ENCODE results near the gene BPI.

The BPI gene

GRCh38 chr20:38343311-38344106 lies 39.6 kb downstream of the BPI start:
- no peak overlapping the region for H3K27ac ChIP-seq (ENCODE audit: low read length)
- H3K9me3 ChIP-seq (ENCODE audit: insufficient read depth, low read length), result no peaks in the 10 kb centered on the region
- H3K4me2 ChIP-seq (ENCODE audit: low read length), result no peak overlapping the region
- no peak overlapping the region for H3K4me3 ChIP-seq (ENCODE audit: low read length)
- H3K79me2 ChIP-seq (ENCODE audit: low read length), result no peaks in the 10 kb centered on the region
- peaks cover 26% of the 10 kb centered on the region for H3K27me3 ChIP-seq (ENCODE audit: low read depth, low read length)
- no peak overlapping the region for H3K9ac ChIP-seq (ENCODE audit: low read length)
- H2AFZ ChIP-seq (ENCODE audit: low read depth, low read length), result no peak overlapping the region
- H3K4me1 ChIP-seq (ENCODE audit: low read length), result no peaks in the 10 kb centered on the region
- H3K36me3 ChIP-seq (replicated peaks; ENCODE audit: low read depth, low read length), result no peaks in the 10 kb centered on the region
- TF ChIP-seq, protein P1, sequence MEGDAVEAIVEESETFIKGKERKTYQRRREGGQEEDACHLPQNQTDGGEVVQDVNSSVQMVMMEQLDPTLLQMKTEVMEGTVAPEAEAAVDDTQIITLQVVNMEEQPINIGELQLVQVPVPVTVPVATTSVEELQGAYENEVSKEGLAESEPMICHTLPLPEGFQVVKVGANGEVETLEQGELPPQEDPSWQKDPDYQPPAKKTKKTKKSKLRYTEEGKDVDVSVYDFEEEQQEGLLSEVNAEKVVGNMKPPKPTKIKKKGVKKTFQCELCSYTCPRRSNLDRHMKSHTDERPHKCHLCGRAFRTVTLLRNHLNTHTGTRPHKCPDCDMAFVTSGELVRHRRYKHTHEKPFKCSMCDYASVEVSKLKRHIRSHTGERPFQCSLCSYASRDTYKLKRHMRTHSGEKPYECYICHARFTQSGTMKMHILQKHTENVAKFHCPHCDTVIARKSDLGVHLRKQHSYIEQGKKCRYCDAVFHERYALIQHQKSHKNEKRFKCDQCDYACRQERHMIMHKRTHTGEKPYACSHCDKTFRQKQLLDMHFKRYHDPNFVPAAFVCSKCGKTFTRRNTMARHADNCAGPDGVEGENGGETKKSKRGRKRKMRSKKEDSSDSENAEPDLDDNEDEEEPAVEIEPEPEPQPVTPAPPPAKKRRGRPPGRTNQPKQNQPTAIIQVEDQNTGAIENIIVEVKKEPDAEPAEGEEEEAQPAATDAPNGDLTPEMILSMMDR (IDR thresholded peaks at IDR 0.05; ENCODE audit: low read depth, low read length), result no peak
- no peak for TF ChIP-seq EZH2phosphoT487 (IDR thresholded peaks at IDR 0.05; ENCODE audit: low read depth)
- H4K20me1 ChIP-seq (ENCODE audit: insufficient read depth, low read length), result no peaks in the 10 kb centered on the region

GRCh38 chr20:38344107-38344701 lies 40.2 kb downstream of the BPI start:
- no peak overlapping the region for H3K27ac ChIP-seq (ENCODE audit: low read length)
- no peak overlapping the region for H3K4me2 ChIP-seq (ENCODE audit: low read length)
- H3K27me3 ChIP-seq (ENCODE audit: low read depth, low read length), result peaks cover 26% of the 10 kb centered on the region
- H3K9me3 ChIP-seq (ENCODE audit: insufficient read depth, low read length), result no peaks in the 10 kb centered on the region
- no peaks in the 10 kb centered on the region for H3K79me2 ChIP-seq (ENCODE audit: low read length)
- no peak overlapping the region for H3K9ac ChIP-seq (ENCODE audit: low read length)
- H2AFZ ChIP-seq (ENCODE audit: low read depth, low read length), result no peak overlapping the region
- TF ChIP-seq, protein P1 (IDR thresholded peaks at IDR 0.05; ENCODE audit: low read depth, low read length), result no peak
- TF ChIP-seq EZH2phosphoT487 (IDR thresholded peaks at IDR 0.05; ENCODE audit: low read depth), result no peak
- no peaks in the 10 kb centered on the region for H3K36me3 ChIP-seq (replicated peaks; ENCODE audit: low read depth, low read length)
- no peaks in the 10 kb centered on the region for H4K20me1 ChIP-seq (ENCODE audit: insufficient read depth, low read length)
- no peak overlapping the region for H3K4me3 ChIP-seq (ENCODE audit: low read length)
- H3K4me1 ChIP-seq (ENCODE audit: low read length), result no peaks in the 10 kb centered on the region

DNA sequence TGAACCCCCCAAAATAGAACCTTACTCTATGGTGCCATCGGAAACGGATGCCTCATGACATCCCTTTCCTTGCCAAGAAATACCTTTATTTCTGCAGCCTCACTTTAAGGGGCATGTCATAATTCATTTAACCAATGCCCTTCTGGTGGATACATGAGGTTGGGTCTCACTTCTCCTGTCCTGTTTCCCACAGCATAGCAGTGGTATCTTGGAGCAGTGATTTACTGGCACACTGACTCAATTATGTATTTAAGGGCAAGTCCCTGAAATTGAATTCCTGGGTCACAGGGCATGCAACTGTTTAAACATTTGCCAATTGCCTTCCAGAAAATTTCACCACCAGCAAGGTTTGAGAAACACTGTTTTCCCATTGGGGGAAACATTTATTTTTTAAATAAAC lies 41.7 kb downstream of the BPI start:
- Histone ChIP-seq H3K79me2 (ENCODE audit: low read length) (no peaks in the 10 kb centered on the region), H3K9me3 (ENCODE audit: insufficient read depth, low read length) (no peaks in the 10 kb centered on the region), H3K4me2 (ENCODE audit: low read length) (no peak overlapping the region), H4K20me1 (ENCODE audit: insufficient read depth, low read length) (no peaks in the 10 kb centered on the region), H3K27me3 (ENCODE audit: low read depth, low read length) (peaks cover 21% of the 10 kb centered on the region), H3K9ac (ENCODE audit: low read length) (no peak overlapping the region), H3K36me3 (replicated peaks; ENCODE audit: low read depth, low read length) (no peaks in the 10 kb centered on the region), H3K4me3 (ENCODE audit: low read length) (no peak overlapping the region), H3K27ac (ENCODE audit: low read length) (no peak overlapping the region), H2AFZ (ENCODE audit: low read depth, low read length) (no peak overlapping the region), H3K4me1 (ENCODE audit: low read length) (no peaks in the 10 kb centered on the region)
- TF ChIP-seq EZH2phosphoT487 (IDR thresholded peaks at IDR 0.05; ENCODE audit: low read depth), result no peak
- TF ChIP-seq, protein P1 (IDR thresholded peaks at IDR 0.05; ENCODE audit: low read depth, low read length), result no peak

GRCh38 chr20:38346247-38346651 lies 42.3 kb downstream of the BPI start, which contains the start of gene LBP:
LBP (plus strand) TSS chr20:38346482; CDS start chr20:38346517, 35 bp downstream.
- H3K4me2 ChIP-seq (ENCODE audit: low read length), result no peak within 1 kb of the TSS
- no peak within 1 kb of the TSS for H3K27ac ChIP-seq (ENCODE audit: low read length)
- no peak within 1 kb of the TSS for H3K9ac ChIP-seq (ENCODE audit: low read length)

More at GRCh38 chr20:38346247-38346651, 42.3 kb downstream of the BPI start, which contains the start of gene LBP:
- Histone ChIP-seq H3K9me3 (ENCODE audit: insufficient read depth, low read length) (no peaks in the 10 kb centered on the region), H3K4me1 (ENCODE audit: low read length) (no peaks in the 10 kb centered on the region), H4K20me1 (ENCODE audit: insufficient read depth, low read length) (no peaks in the 10 kb centered on the region), H3K79me2 (ENCODE audit: low read length) (no peaks in the 10 kb centered on the region), H3K36me3 (replicated peaks; ENCODE audit: low read depth, low read length) (no peaks in the 10 kb centered on the region), H3K4me3 (ENCODE audit: low read length) (no peak within 1 kb of the TSS), H3K27me3 (ENCODE audit: low read depth, low read length) (peaks cover 20% of the 10 kb centered on the region), H2AFZ (ENCODE audit: low read depth, low read length) (no peak within 1 kb of the TSS)
- TF ChIP-seq, protein P1 (IDR thresholded peaks at IDR 0.05; ENCODE audit: low read depth, low read length), result no peak
- no peak for TF ChIP-seq EZH2phosphoT487 (IDR thresholded peaks at IDR 0.05; ENCODE audit: low read depth)
